OCI-LY7 (cell line): ENCODE results near the gene ABL2. TPM values are rescaled to one million over a fixed set of nuclear protein-coding genes. Genes with fewer than 3 reads are reported as not detected.

Experiments used
- BruUV-seq: library from RNA; stranded (reverse); fragments of 400-500 nt; replicated peaks from 2 replicates; lab custom pipeline; 2021; lab: Mats Ljungman, UMichigan
- CTCF ChIA-PET: fragments of 300-600 bp; sonication (Branson Sonifier 250); formaldehyde crosslinking; loops from one replicate; lab custom pipeline; 2022; ENCODE audit warnings: antibody characterized with exemption; ENCODE audit not compliant: unreplicated experiment; lab: Charles Lee
- POLR2A ChIA-PET: fragments of 300-600 bp; sonication (Branson Sonifier 250); formaldehyde crosslinking; loops from one replicate; lab custom pipeline; 2022; ENCODE audit warnings: antibody characterized with exemption; lab: Charles Lee
- DNase-seq: peaks from one replicate; pipeline ENCODE4 v3.0.0-alpha.2; 2015; ENCODE audit warnings: low spot score
- H2AFZ ChIP-seq: fragments of 200-600 bp; sonication (generic), shearing (Covaris generic); 2 replicates; pipeline ENCODE4 v1.6.1; 2014; ENCODE audit warnings: mild to moderate bottlenecking, antibody characterized with exemption, low read length, moderate library complexity
- H3K27ac ChIP-seq: fragments of 200-600 bp; sonication (generic); 2 replicates; pipeline ENCODE4 v1.5.1; 2014; ENCODE audit warnings: mixed run types, low read depth, mild to moderate bottlenecking, moderate library complexity, low read length, inconsistent platforms; ENCODE audit not compliant: poor library complexity, severe bottlenecking
- H3K36me3 ChIP-seq: fragments of 200-600 bp; sonication (generic); 2 replicates; pipeline ENCODE4 v1.6.1; 2014; ENCODE audit warnings: mild to moderate bottlenecking, antibody characterized with exemption, low read length, moderate library complexity, mixed read lengths; ENCODE audit not compliant: insufficient read depth
- H3K4me1 ChIP-seq: fragments of 200-600 bp; sonication (generic); 2 replicates; pipeline ENCODE4 v1.5.1; 2014; ENCODE audit warnings: mild to moderate bottlenecking, low read length; ENCODE audit not compliant: insufficient read depth, poor library complexity, severe bottlenecking
- H3K4me2 ChIP-seq: fragments of 200-600 bp; sonication (generic); 2 replicates; pipeline ENCODE4 v1.6.1; 2014; ENCODE audit warnings: mild to moderate bottlenecking, low read length
- H3K4me3 ChIP-seq: fragments of 200-600 bp; sonication (generic); 2 replicates; pipeline ENCODE4 v1.5.1; 2014; ENCODE audit warnings: mild to moderate bottlenecking, low read depth, low read length; ENCODE audit not compliant: poor library complexity, severe bottlenecking
- H3K79me2 ChIP-seq: fragments of 200-600 bp; sonication (generic); 2 replicates; pipeline ENCODE4 v1.6.1; 2016; ENCODE audit warnings: low read depth, mild to moderate bottlenecking, low read length, moderate library complexity, mixed read lengths; ENCODE audit not compliant: insufficient read depth
- H3K9me2 ChIP-seq: fragments of 200-600 bp; sonication (generic); 2 replicates; pipeline ENCODE4 v1.6.1; 2016; ENCODE audit warnings: mild to moderate bottlenecking, low read length, mixed read lengths; ENCODE audit not compliant: insufficient read depth
- H3K9me3 ChIP-seq: fragments of 200-600 bp; sonication (generic); 2 replicates; pipeline ENCODE4 v1.6.1; 2014; ENCODE audit warnings: mild to moderate bottlenecking, mixed run types, low read length, mixed read lengths
- H4K20me1 ChIP-seq: fragments of 200-600 bp; sonication (generic); 2 replicates; pipeline ENCODE4 v1.6.1; 2014; ENCODE audit warnings: mild to moderate bottlenecking, antibody characterized with exemption, low read length, moderate library complexity, mixed read lengths; ENCODE audit not compliant: insufficient read depth
- CTCF ChIP-seq: fragments of 200-600 bp; sonication (generic); conservative IDR thresholded peaks from 2 replicates; pipeline ENCODE4 v1.5.1; 2014; ENCODE audit warnings: mild to moderate bottlenecking, antibody characterized with exemption, low read length, moderate library complexity, mixed read lengths
- EZH2phosphoT487 ChIP-seq: fragments of 200-600 bp; sonication (generic); IDR thresholded peaks from 2 replicates; pipeline ENCODE4 v1.6.1; 2018; ENCODE audit warnings: low read depth, borderline replicate concordance, mild to moderate bottlenecking, mixed run types, antibody characterized with exemption, low read length, moderate library complexity, mixed read lengths
- intact Hi-C: fragments of 100-400 bp; cut with micrococcal nuclease; formaldehyde crosslinking; loops from one replicate; pipeline ENCODE4 v1.10.0; 2022; ENCODE audit not compliant: unreplicated experiment
- total RNA-seq, 2 experiments: library from RNA; depleted of rRNA in 1 of 2; stranded (reverse); fragments of >200 nt in 1 of 2; shearing (Covaris generic) in 1 of 2; gene quantifications; 2 replicates each; pipeline ENCODE4 v1.2.3, GENCODE V29; 2014 to 2022

Gene ABL2
- total RNA-seq, 2 experiments from 2014 or later, result 7.3 to 14.9 TPM

- TF ChIP-seq CTCF, result no peak
- no peak for TF ChIP-seq EZH2phosphoT487
- Histone ChIP-seq H3K79me2 (no peaks in the 10 kb centered on the region), H4K20me1 (no peaks in the 10 kb centered on the region), H3K9me2 (no peaks in the 10 kb centered on the region), H3K4me3 (no peak overlapping the region), H3K4me2 (no peak overlapping the region), H3K9me3 (no peaks in the 10 kb centered on the region), H3K36me3 (no peaks in the 10 kb centered on the region), H3K27ac (no peak overlapping the region), H2AFZ (no peak overlapping the region), H3K4me1 (no peaks in the 10 kb centered on the region)
- ChIA-PET CTCF (interaction anchor here (0.5 kb wide), 1 partner anchor 17 kb away, joined by 3 read pairs; no protein-coding TSS in a partner anchor), POLR2A (interaction anchor here (0.5 kb wide), 1 partner anchor 37 kb away, joined by 6 read pairs; no protein-coding TSS in a partner anchor)
- DNase-seq, result no peak
- no TSS peak for BruUV-seq
- intact Hi-C loops, result no loop called here
Measured at GRCh38 chr1:179241530-179242097, 12.1 kb upstream of the ABL2 start.

GRCh38 chr1:179237222-179237621, 7.7 kb upstream of the ABL2 start:
- TF ChIP-seq EZH2phosphoT487 (no peak), CTCF (no peak)
- Histone ChIP-seq H3K4me1 (no peaks in the 10 kb centered on the region), H3K79me2 (no peaks in the 10 kb centered on the region), H3K9me2 (no peaks in the 10 kb centered on the region), H3K27ac (no peak overlapping the region), H3K4me2 (no peak overlapping the region), H3K36me3 (no peaks in the 10 kb centered on the region), H4K20me1 (no peaks in the 10 kb centered on the region), H3K9me3 (no peaks in the 10 kb centered on the region), H2AFZ (no peak overlapping the region), H3K4me3 (no peak overlapping the region)
- intact Hi-C loops, result no loop called here
- BruUV-seq, result no TSS peak
- DNase-seq, result no peak
- POLR2A ChIA-PET, result interaction anchor here (0.6 to 0.9 kb wide), 2 partner anchors 157 to 596 kb away, joined by 7 to 10 read pairs; no protein-coding TSS in a partner anchor
- CTCF ChIA-PET, result no interaction called here

GRCh38 chr1:179234863-179235262, 5.4 kb upstream of the ABL2 start:
- no peaks in the 10 kb centered on the region for H4K20me1 ChIP-seq
- H3K4me3 ChIP-seq, result no peak overlapping the region
- intact Hi-C loops, result loop anchor here (5.0 kb wide), 1 partner anchor 57 kb away; the partner anchor contains the start of gene SOAT1
- BruUV-seq, result no TSS peak
- peaks cover 11% of the 10 kb centered on the region for H3K4me1 ChIP-seq
- H2AFZ ChIP-seq, result no peak overlapping the region
- no peaks in the 10 kb centered on the region for H3K36me3 ChIP-seq
- no peaks in the 10 kb centered on the region for H3K9me3 ChIP-seq
- POLR2A ChIA-PET, result no interaction called here
- no peak overlapping the region for H3K4me2 ChIP-seq
- CTCF ChIA-PET, result no interaction called here
- no peak for TF ChIP-seq CTCF
- TF ChIP-seq EZH2phosphoT487, result no peak
- H3K27ac ChIP-seq, result no peak overlapping the region
- H3K79me2 ChIP-seq, result no peaks in the 10 kb centered on the region
- no peak for DNase-seq
- H3K9me2 ChIP-seq, result no peaks in the 10 kb centered on the region
